Pancreas (tissue), 10 donors: ENCODE data around the gene ASB2. TPM values are rescaled to one million over a fixed set of nuclear protein-coding genes. Genes with fewer than 3 reads are reported as not detected.

Source experiments
- ATAC-seq, 4 donors: fragments of 200-7000 bp; cut with Tn5 transposase; one replicate each; pipeline versions ENCODE4 v1.8.0 to v1.9.1; 2020; ENCODE audit warnings: mild to moderate bottlenecking in 4 of 4, moderate library complexity in 4 of 4
- DNase-seq, 6 donors: peaks; one replicate each; pipeline ENCODE4 v3.0.0-alpha.2; 2020
- FAIRE-seq: peaks from 2 replicates; lab custom pipeline; 2012; peaks lifted over from hg19 to GRCh38; lab: Jason Lieb, UNC
- H3K27ac ChIP-seq, 4 donors: fragments of 200-600 bp; sonication (generic); 1 replicate in 3 of 4; 2 replicates in 1 of 4; pipeline versions ENCODE4 v1.5.0 to v1.8.0; 2020
- H3K27me3 ChIP-seq, 4 donors: fragments of 200-600 bp; one replicate each; pipeline ENCODE4 v1.8.0; 2021
- H3K36me3 ChIP-seq, 3 donors: fragments of 200-600 bp; sonication (generic) in 1 of 3; one replicate each; pipeline versions ENCODE4 v1.5.0 to v1.8.0; 2020 to 2021
- H3K4me1 ChIP-seq, 3 donors: fragments of 200-600 bp; one replicate each; pipeline ENCODE4 v1.8.0; 2021
- H3K4me3 ChIP-seq, 4 donors: fragments of 200-600 bp; sonication (generic) in 2 of 4; one replicate each; pipeline versions ENCODE4 v1.5.0 to v1.8.0; 2020 to 2021
- H3K9me3 ChIP-seq, 4 donors: fragments of 200-600 bp; one replicate each; pipeline ENCODE4 v1.8.0; 2021
- WGBS, 2 donors: extraction: QIAGEN DNeasy Blood & Tissue Kit; methylation state at CpG; one replicate each; pipeline ENCODE4 v1.1.7; 2013; 5-methylcytosine and 5-hydroxymethylcytosine counted together
- intact Hi-C, 3 donors: fragments of 100-400 bp; cut with DNase I; formaldehyde crosslinking; loops; one replicate each; pipeline versions ENCODE4 v1.11.1 to v1.14.2; 2022
- polyA plus RNA-seq, 2 donors: library from polyadenylated mRNA; stranded (reverse); fragments of 200-250 nt; gene quantifications; one replicate each; pipeline ENCODE4 v1.2.3, GENCODE V29; 2013
- total RNA-seq, 6 donors: library from RNA; stranded (reverse); fragmentation: NEBNext Ultra II Directional in 4 of 6; extraction: Animal tissue kit (Norgen Biotek cat#: 25700) in 4 of 6; gene quantifications; one replicate each; pipeline versions ENCODE4 v1.2.1 to v1.2.4, GENCODE V29; 2021 to 2023
- TF ChIP-seq, protein P1 (sequence below), 4 donors: fragments of 200-600 bp; sonication (generic) in 3 of 4; IDR thresholded peaks; one replicate each; pipeline versions ENCODE4 v1.5.0 to v1.8.0; 2021; ENCODE audit warnings: antibody characterized with exemption in 4 of 4
- donor health status: healthy with polysubstance abuse.
- donor health status: DM: no; HTN: no; CAD: no; lungs with moderate emphysema.
- donor health status: DM: no; HTN: no; CAD: no.
- donor health status: control.
- donor health status: control.
- donor health status: Bipolar disorder and iron deficiency.
- donor health status: DM: yes; HTN: yes; CAD: no.
- donor health status: DM: no; HTN: no; CAD: no.
- donor health status: DM: no; HTN: no; CAD: no.
- donor health status: DM: yes; HTN: yes; CAD: no.

ASB2 gene
- total and polyA plus RNA-seq, 8 donors = 0.09 to 1.4 (median 0.40) TPM

DNA sequence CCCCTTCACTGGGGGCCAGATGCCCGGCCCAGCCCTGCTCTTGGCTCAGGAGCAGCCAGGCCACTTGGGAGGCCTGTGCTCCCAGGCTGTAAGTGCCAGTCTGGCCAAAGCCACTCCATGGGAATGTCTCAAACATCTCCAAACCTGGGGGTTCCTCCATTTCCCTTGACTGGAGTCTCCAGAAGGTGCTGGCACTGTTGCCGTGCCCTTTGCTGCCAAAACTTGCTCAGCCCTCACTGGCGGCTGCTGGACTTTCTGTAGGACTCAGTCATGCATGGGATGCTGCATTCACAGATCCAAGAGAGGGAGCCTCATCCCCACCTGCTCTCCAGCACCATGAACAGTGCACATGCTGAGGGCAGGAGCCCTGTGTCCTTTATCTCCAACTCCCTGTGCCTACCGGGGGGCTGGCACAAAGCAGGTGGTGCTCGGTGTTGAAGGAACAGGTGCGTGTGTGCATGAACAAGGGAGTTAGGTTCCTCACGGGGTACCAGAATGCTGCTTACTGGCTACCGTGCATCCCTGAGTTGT lies 40.1 kb upstream of the ASB2 start:
- WGBS, 2 donors = 87% methylated on average over 8 of the region's 8 CpGs
- H3K4me1 ChIP-seq = peaks cover 0 to 5% (median 0%) of the 10 kb centered on the region in 3 donors
- FAIRE-seq (no peak), ATAC-seq (no peak), DNase-seq (no peak)
- no peak overlapping the region for H3K27ac ChIP-seq
- intact Hi-C loops = no loop called here
- H3K4me3 ChIP-seq = no peak overlapping the region
- H3K36me3 ChIP-seq = no peaks in the 10 kb centered on the region
- TF ChIP-seq, protein P1, sequence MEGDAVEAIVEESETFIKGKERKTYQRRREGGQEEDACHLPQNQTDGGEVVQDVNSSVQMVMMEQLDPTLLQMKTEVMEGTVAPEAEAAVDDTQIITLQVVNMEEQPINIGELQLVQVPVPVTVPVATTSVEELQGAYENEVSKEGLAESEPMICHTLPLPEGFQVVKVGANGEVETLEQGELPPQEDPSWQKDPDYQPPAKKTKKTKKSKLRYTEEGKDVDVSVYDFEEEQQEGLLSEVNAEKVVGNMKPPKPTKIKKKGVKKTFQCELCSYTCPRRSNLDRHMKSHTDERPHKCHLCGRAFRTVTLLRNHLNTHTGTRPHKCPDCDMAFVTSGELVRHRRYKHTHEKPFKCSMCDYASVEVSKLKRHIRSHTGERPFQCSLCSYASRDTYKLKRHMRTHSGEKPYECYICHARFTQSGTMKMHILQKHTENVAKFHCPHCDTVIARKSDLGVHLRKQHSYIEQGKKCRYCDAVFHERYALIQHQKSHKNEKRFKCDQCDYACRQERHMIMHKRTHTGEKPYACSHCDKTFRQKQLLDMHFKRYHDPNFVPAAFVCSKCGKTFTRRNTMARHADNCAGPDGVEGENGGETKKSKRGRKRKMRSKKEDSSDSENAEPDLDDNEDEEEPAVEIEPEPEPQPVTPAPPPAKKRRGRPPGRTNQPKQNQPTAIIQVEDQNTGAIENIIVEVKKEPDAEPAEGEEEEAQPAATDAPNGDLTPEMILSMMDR (IDR thresholded peaks at IDR 0.05) = no peak
- H3K27me3 ChIP-seq = no peaks in the 10 kb centered on the region
- H3K9me3 ChIP-seq = no peaks in the 10 kb centered on the region

DNA sequence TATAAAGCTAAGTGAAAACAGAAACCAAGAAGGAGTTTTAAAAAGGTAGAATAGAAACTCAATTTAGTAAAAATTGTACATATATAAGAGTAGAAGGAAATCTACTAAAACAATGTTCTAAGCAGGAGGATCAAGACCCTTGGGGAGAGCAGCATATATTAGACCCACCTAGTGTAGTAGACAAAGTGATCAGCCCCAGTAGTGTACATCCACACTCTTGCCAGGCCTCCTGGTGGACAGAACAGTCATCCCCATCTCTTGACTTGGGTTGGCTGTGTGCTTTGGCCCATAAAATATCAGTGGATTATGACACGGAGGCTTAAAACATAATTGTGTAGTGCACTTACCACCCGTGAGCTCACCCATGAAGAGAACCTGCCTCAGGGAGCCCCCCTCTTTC lies 38.9 kb upstream of the ASB2 start:
- Histone ChIP-seq H3K27me3 (no peaks in the 10 kb centered on the region), H3K9me3 (no peaks in the 10 kb centered on the region), H3K4me1 (peaks cover 0 to 5% (median 0%) of the 10 kb centered on the region in 3 donors), H3K4me3 (no peak overlapping the region), H3K27ac (no peak overlapping the region), H3K36me3 (no peaks in the 10 kb centered on the region)
- ATAC-seq (no peak), DNase-seq (no peak), FAIRE-seq (no peak)
- TF ChIP-seq, protein P1 (IDR thresholded peaks at IDR 0.05) = no peak
- intact Hi-C loops = no loop called here
- WGBS, 2 donors = 90% methylated on average over 2 of the region's 2 CpGs

DNA sequence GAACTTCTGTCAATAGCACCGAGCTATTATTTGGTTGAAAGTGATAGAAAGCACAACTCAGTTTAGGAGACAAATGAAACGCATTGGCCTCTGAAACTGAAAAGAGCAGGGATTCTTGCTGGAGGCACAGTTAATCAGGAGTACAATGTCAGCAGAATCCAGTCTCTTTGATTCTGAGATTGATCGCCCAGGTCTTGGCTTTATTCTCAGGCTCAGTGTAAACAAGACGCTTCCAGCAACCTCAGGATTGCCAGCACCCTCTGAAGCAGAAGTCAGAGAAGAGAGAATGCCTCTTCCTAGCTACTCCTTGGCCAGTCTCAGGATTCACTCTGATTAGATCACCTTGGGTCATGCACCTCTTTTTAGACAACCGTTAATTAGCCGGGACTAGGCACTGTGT lies 38.0 kb upstream of the ASB2 start:
- no peak for FAIRE-seq
- TF ChIP-seq, protein P1 (IDR thresholded peaks at IDR 0.05) = no peak

DNA sequence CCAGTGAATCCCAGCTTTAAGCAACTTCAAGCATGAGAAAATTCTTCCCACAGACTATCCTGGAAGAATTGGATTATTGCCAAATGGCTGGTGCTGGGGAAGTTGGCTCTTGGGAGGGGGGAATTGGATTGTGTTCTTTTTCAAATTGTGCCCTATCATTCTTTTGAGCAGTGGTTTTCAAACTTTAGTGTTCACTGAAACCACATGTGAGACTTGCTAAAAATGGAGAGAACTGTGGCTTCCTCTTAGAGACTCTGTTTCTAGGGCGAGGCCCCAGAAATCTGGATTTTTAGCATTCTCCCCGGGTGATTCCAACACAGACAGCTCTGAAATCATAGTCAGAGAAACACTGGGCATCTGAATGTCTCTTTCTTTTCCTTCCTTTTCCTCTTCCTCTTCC lies 35.4 kb upstream of the ASB2 start:
- no peaks in the 10 kb centered on the region for H3K4me1 ChIP-seq
- H3K4me3 ChIP-seq = no peak overlapping the region
- H3K27me3 ChIP-seq = no peaks in the 10 kb centered on the region
- WGBS, 2 donors = 71 to 84% methylated on average over 2 of the region's 2 CpGs
- FAIRE-seq (no peak), ATAC-seq (no peak), DNase-seq (no peak)
- H3K9me3 ChIP-seq = no peaks in the 10 kb centered on the region
- H3K36me3 ChIP-seq = no peaks in the 10 kb centered on the region
- intact Hi-C loops = no loop called here
- TF ChIP-seq, protein P1 (IDR thresholded peaks at IDR 0.05) = no peak
- no peak overlapping the region for H3K27ac ChIP-seq

More for the DNA sequence above, 38.0 kb upstream of the ASB2 start:
- H3K36me3 ChIP-seq = no peaks in the 10 kb centered on the region
- ATAC-seq (no peak), DNase-seq (no peak)
- no peaks in the 10 kb centered on the region for H3K27me3 ChIP-seq
- H3K4me1 ChIP-seq = peaks cover 0 to 5% (median 0%) of the 10 kb centered on the region in 3 donors
- H3K9me3 ChIP-seq = no peaks in the 10 kb centered on the region
- H3K27ac ChIP-seq = no peak overlapping the region
- H3K4me3 ChIP-seq = no peak overlapping the region
- WGBS, 2 donors = 65 to 79% methylated on average over 6 of the region's 6 CpGs
- intact Hi-C loops = no loop called here

DNA sequence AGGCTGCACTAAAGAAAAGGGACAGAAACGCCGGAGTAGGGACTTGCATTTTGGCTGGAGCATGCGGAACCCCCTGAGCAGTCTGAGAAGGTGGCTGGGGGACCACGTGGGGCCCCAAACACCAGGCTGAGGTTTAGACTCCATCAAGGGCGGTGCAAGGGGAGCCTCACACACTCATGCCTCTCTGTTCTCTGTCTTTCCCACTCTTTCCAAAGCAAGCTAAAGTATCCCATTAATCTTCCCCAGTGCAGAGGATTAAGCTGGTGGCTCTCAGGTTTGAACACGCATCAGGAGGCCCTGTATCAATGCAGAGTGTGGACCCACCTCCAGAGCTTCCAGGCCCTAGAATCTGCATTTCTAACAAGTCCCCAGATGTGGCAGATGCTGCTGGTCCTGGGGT lies 34.3 kb upstream of the ASB2 start:
- no peaks in the 10 kb centered on the region for H3K27me3 ChIP-seq
- H3K9me3 ChIP-seq = no peaks in the 10 kb centered on the region
- H3K4me3 ChIP-seq = no peak overlapping the region
- DNase-seq = no peak
- 71 to 94% methylated on average over 6 of the region's 6 CpGs for WGBS, 2 donors
- no peak overlapping the region for H3K27ac ChIP-seq
- no peaks in the 10 kb centered on the region for H3K4me1 ChIP-seq
- no peak for ATAC-seq
- FAIRE-seq = no peak
- intact Hi-C loops = no loop called here
- TF ChIP-seq, protein P1 (IDR thresholded peaks at IDR 0.05) = no peak
- no peaks in the 10 kb centered on the region for H3K36me3 ChIP-seq
